Fibroblast of mammary gland (primary cell): ENCODE data around the gene CHST7.

Experiments
- DNase-seq: peaks from one replicate; pipeline ENCODE4 v3.0.0-alpha.2; 2010; ENCODE audit warnings: low read depth
- H3K4me3 ChIP-seq: 2 replicates; pipeline ENCODE4 v1.5.1; 2011; ENCODE audit warnings: low read depth, mild to moderate bottlenecking, low read length, moderate library complexity; ENCODE audit not compliant: control insufficient read depth
- TF ChIP-seq, protein P1 (sequence below): conservative IDR thresholded peaks from 2 replicates; pipeline ENCODE4 v1.5.1; 2011; ENCODE audit warnings: low read depth, low read length, inconsistent platforms; ENCODE audit not compliant: control insufficient read depth, insufficient read depth

Gene CHST7

DNA sequence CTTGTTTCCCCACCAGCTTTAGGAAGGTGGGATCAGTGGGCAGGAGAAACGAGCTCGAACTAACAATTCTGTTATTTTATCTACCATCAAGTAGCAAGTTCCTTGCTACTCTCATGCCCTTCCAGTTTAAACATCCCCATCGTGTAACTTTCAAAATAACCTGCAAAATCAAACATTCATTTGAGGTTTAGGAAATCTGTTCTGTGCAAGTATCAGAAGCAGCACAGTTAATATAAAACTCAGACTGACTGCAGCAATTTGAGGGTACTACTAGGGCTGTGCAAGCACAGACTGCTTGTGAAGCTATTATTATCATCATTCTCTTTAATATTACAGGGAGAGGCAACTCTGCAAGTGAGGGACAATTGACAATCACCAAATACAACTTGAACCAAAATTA, 48.0 kb downstream of the CHST7 start:
- no peak overlapping the region for H3K4me3 ChIP-seq
- no peak for DNase-seq
- TF ChIP-seq, protein P1, sequence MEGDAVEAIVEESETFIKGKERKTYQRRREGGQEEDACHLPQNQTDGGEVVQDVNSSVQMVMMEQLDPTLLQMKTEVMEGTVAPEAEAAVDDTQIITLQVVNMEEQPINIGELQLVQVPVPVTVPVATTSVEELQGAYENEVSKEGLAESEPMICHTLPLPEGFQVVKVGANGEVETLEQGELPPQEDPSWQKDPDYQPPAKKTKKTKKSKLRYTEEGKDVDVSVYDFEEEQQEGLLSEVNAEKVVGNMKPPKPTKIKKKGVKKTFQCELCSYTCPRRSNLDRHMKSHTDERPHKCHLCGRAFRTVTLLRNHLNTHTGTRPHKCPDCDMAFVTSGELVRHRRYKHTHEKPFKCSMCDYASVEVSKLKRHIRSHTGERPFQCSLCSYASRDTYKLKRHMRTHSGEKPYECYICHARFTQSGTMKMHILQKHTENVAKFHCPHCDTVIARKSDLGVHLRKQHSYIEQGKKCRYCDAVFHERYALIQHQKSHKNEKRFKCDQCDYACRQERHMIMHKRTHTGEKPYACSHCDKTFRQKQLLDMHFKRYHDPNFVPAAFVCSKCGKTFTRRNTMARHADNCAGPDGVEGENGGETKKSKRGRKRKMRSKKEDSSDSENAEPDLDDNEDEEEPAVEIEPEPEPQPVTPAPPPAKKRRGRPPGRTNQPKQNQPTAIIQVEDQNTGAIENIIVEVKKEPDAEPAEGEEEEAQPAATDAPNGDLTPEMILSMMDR, result no peak

DNA sequence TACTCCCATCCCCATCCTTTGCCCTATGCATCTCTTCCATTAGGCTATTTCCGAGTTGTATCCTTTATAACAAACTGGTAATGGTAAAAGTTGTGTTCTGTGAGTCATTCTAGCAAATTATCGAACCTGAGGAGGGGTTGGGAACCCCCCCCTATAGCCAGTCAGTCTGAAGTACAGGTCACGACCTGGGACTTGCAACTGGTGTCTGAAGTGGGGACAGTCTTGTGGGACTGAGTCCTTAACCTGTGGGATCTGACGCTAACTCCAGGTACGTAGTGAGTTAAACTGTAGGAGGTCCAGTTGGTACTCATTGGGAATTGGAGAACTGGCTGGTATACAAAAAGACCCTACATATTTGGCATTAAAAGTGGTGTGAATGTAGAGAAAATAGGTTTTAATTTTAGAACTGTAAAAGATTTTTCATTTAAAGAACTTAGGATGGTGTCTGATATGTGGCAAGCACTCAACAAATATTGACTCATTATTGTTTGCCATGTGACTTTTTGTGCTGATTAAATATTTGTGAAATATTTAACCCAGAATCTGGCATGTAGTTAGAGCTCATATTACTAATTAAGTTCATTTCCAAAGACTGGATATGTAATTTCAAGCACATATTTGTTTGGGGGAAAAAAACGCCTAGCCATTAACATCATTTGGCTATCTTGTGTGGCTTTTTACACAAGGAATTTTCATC, 50.7 kb downstream of the CHST7 start:
- TF ChIP-seq, protein P1, result no peak
- no peak overlapping the region for H3K4me3 ChIP-seq
- DNase-seq, result no peak

- H3K4me3 ChIP-seq, result no peak overlapping the region
- no peak for DNase-seq
- TF ChIP-seq, protein P1, result no peak
Observed at GRCh38 chrX:46626566-46626965, 53.0 kb downstream of the CHST7 start.

DNA sequence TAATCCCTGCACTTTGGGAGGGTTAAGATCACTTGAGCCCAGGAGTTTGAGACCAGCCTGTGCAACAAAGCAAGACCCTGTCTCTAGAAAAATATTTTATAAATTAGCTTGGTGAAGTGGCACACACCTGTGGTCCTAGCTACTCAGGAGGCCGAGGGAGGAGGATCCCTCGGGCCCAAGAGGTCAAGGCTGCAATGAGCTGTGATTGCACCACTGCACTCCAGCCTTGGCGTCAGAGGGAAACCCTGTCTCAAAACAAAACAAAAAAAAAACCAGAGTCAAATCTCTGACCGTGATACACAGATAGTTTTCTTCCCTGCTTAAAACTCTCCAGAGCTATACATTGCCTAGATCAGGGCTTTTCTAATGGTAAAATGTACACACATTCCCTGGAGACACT, 53.5 kb downstream of the CHST7 start:
- no peak overlapping the region for H3K4me3 ChIP-seq
- DNase-seq, result no peak
- TF ChIP-seq, protein P1, result no peak

GRCh38 chrX:46627711-46628419, 54.3 kb downstream of the CHST7 start:
- DNase-seq, result peak; percentile 10
- no peak overlapping the region for H3K4me3 ChIP-seq
- TF ChIP-seq, protein P1, result no peak

GRCh38 chrX:46628460-46629371, 55.2 kb downstream of the CHST7 start:
- H3K4me3 ChIP-seq, result no peak overlapping the region
- DNase-seq, result peak; percentile 81
- TF ChIP-seq, protein P1, result no peak
